Effector memory CD4-positive, alpha-beta T cell (primary cell): ENCODE measurements around the gene GIMAP5.

Experiments
- DNase-seq, 3 donors: peaks; one replicate each; pipeline ENCODE4 v3.0.0-alpha.2; 2020
- H3K27ac ChIP-seq: 2 replicates; pipeline ENCODE4 v1.7.0; 2013; ENCODE audit warnings: mild to moderate bottlenecking, low read length, moderate library complexity; ENCODE audit not compliant: insufficient read depth, poor library complexity, severe bottlenecking
- H3K27me3 ChIP-seq: replicated peaks from 2 replicates; pipeline ENCODE4 v1.7.0; 2013; ENCODE audit warnings: mild to moderate bottlenecking, low read length; ENCODE audit not compliant: insufficient read depth, control insufficient read depth, poor library complexity, severe bottlenecking
- H3K36me3 ChIP-seq: 2 replicates; pipeline ENCODE4 v1.7.0; 2013; ENCODE audit warnings: mild to moderate bottlenecking, low read length, moderate library complexity; ENCODE audit not compliant: control insufficient read depth, insufficient read depth
- H3K4me1 ChIP-seq: 2 replicates; pipeline ENCODE4 v1.7.0; 2013; ENCODE audit warnings: low read length, mild to moderate bottlenecking; ENCODE audit not compliant: control insufficient read depth, insufficient read depth, poor library complexity, severe bottlenecking
- H3K4me3 ChIP-seq: 2 replicates; pipeline ENCODE4 v1.7.0; 2013; ENCODE audit warnings: low read length, low read depth, mild to moderate bottlenecking; ENCODE audit not compliant: insufficient read depth, poor library complexity, severe bottlenecking
- H3K9me3 ChIP-seq: 2 replicates; pipeline ENCODE4 v1.7.0; 2013; ENCODE audit warnings: mild to moderate bottlenecking, low read length, moderate library complexity; ENCODE audit not compliant: control insufficient read depth

Gene GIMAP5

GRCh38 chr7:150733482-150734095, 3.6 kb upstream of the GIMAP5 start:
- DNase-seq: no peak
- Histone ChIP-seq H3K4me1 (peaks cover 47% of the 10 kb centered on the region), H3K4me3 (no peak overlapping the region), H3K27ac (peak overlapping the region; percentile 85), H3K27me3 (no peaks in the 10 kb centered on the region), H3K36me3 (no peaks in the 10 kb centered on the region), H3K9me3 (no peaks in the 10 kb centered on the region)

DNA sequence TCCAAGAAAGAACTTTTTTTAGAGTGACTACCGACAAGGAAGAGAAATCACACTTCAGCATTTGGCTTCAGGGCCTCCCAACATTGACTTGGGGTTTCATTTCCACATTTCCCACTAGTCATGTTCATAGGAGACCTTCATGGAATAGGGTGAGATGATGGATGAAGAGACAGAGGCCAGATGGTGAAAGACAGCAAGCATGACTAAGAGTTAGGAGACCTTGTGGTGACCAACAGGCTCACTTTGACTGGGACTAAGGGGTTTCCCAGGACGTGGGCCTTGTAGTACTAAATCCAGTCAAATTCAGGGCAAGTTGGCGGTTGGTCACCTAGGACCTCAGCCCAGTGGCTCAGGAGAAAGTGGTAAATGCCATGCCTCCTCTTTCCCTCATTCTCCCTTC, 3.0 kb upstream of the GIMAP5 start:
- Histone ChIP-seq H3K4me3 (no peak overlapping the region), H3K27ac (peak overlapping the region; percentile 85)
- DNase-seq: no peak

GRCh38 chr7:150735596-150736358, 1.4 kb upstream of the GIMAP5 start:
- peak overlapping the region; percentile 86 for H3K4me3 ChIP-seq
- DNase-seq: no peak
- no peaks in the 10 kb centered on the region for H3K9me3 ChIP-seq
- H3K4me1 ChIP-seq: peaks cover 50% of the 10 kb centered on the region
- peaks cover 13% of the 10 kb centered on the region for H3K36me3 ChIP-seq
- H3K27ac ChIP-seq: peak overlapping the region; percentile 85
- no peaks in the 10 kb centered on the region for H3K27me3 ChIP-seq

More for the DNA sequence above, 3.0 kb upstream of the GIMAP5 start:
- Histone ChIP-seq H3K4me1 (peaks cover 47% of the 10 kb centered on the region), H3K36me3 (peaks cover 1% of the 10 kb centered on the region), H3K27me3 (no peaks in the 10 kb centered on the region), H3K9me3 (no peaks in the 10 kb centered on the region)

- H3K4me1 ChIP-seq: peaks cover 55% of the 10 kb centered on the region
- H3K27ac ChIP-seq: peak overlapping the region; percentile 85
Measured at GRCh38 chr7:150736864-150737263, 354 bp upstream of the GIMAP5 start.

GRCh38 chr7:150738092-150738491, 874 bp downstream of the GIMAP5 start:
- no peaks in the 10 kb centered on the region for H3K27me3 ChIP-seq
- no peaks in the 10 kb centered on the region for H3K9me3 ChIP-seq
- peaks cover 36% of the 10 kb centered on the region for H3K36me3 ChIP-seq
- DNase-seq: peak in 1 of 3 donors; percentile 30
- peaks cover 56% of the 10 kb centered on the region for H3K4me1 ChIP-seq
- peak overlapping the region; percentile 86 for H3K4me3 ChIP-seq
- peak overlapping the region; percentile 85 for H3K27ac ChIP-seq

More at GRCh38 chr7:150736864-150737263, 354 bp upstream of the GIMAP5 start:
- no peak for DNase-seq
- H3K4me3 ChIP-seq: peak overlapping the region; percentile 86
- H3K9me3 ChIP-seq: no peaks in the 10 kb centered on the region
- H3K27me3 ChIP-seq: no peaks in the 10 kb centered on the region
- H3K36me3 ChIP-seq: peaks cover 24% of the 10 kb centered on the region

DNA sequence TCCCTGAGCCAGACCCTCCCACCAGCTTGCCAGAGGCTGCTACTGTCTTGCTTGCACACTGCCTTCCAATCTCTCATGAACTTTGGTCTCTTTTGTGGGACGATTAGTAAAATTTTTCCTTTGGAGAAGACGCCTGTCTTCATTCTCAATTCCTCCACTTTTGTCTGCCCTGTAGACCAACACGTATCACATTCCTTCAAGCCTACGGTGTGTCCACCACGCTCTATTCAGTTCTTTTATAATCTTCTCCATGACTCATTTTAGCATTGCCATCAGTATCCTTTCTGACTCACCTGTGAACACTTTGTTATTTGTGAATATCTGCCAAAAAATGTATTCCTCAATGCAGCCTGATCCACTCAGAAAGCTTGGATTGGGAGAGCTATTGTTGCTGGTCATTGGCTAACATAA, 1.4 kb downstream of the GIMAP5 start:
- Histone ChIP-seq H3K36me3 (peaks cover 41% of the 10 kb centered on the region), H3K27me3 (no peaks in the 10 kb centered on the region), H3K4me1 (peaks cover 54% of the 10 kb centered on the region), H3K27ac (peak overlapping the region; percentile 85), H3K9me3 (no peaks in the 10 kb centered on the region), H3K4me3 (peak overlapping the region; percentile 86)
- DNase-seq: no peak

- Histone ChIP-seq H3K27ac (peak overlapping the region; percentile 85), H3K36me3 (peaks cover 46% of the 10 kb centered on the region), H3K4me3 (peak overlapping the region; percentile 86), H3K4me1 (peaks cover 53% of the 10 kb centered on the region), H3K9me3 (no peaks in the 10 kb centered on the region), H3K27me3 (no peaks in the 10 kb centered on the region)
- DNase-seq: no peak
Measured at GRCh38 chr7:150739033-150739432, 1.8 kb downstream of the GIMAP5 start.

- DNase-seq: no peak
- Histone ChIP-seq H3K4me3 (peak overlapping the region; percentile 86), H3K9me3 (no peaks in the 10 kb centered on the region), H3K27ac (peak overlapping the region; percentile 85), H3K36me3 (peaks cover 50% of the 10 kb centered on the region), H3K4me1 (peaks cover 53% of the 10 kb centered on the region), H3K27me3 (no peaks in the 10 kb centered on the region)
Measured at GRCh38 chr7:150740053-150740452, 2.8 kb downstream of the GIMAP5 start.

GRCh38 chr7:150742286-150742968, 5.2 kb downstream of the GIMAP5 start:
- Histone ChIP-seq H3K9me3 (no peaks in the 10 kb centered on the region), H3K4me3 (peak overlapping the region; percentile 86), H3K27me3 (no peaks in the 10 kb centered on the region), H3K27ac (peak overlapping the region; percentile 85), H3K36me3 (peaks cover 52% of the 10 kb centered on the region), H3K4me1 (peaks cover 56% of the 10 kb centered on the region)
- no peak for DNase-seq
